ENCODE results near the gene PRRC2C. TPM values are rescaled to one million over a fixed set of nuclear protein-coding genes. Genes with fewer than 3 reads are reported as not detected.

The PRRC2C gene
- total RNA-seq, 1 experiment from 2014 or later: 136 TPM

GRCh38 chr1:171470726-171471125 lies 14.6 kb upstream of the PRRC2C start:
- CTCF ChIA-PET: no interaction called here
- no peak for TF ChIP-seq EZH2 (IDR thresholded peaks at IDR 0.05; ENCODE audit: low read depth)
- TF ChIP-seq, protein P1, sequence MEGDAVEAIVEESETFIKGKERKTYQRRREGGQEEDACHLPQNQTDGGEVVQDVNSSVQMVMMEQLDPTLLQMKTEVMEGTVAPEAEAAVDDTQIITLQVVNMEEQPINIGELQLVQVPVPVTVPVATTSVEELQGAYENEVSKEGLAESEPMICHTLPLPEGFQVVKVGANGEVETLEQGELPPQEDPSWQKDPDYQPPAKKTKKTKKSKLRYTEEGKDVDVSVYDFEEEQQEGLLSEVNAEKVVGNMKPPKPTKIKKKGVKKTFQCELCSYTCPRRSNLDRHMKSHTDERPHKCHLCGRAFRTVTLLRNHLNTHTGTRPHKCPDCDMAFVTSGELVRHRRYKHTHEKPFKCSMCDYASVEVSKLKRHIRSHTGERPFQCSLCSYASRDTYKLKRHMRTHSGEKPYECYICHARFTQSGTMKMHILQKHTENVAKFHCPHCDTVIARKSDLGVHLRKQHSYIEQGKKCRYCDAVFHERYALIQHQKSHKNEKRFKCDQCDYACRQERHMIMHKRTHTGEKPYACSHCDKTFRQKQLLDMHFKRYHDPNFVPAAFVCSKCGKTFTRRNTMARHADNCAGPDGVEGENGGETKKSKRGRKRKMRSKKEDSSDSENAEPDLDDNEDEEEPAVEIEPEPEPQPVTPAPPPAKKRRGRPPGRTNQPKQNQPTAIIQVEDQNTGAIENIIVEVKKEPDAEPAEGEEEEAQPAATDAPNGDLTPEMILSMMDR (conservative IDR thresholded peaks at IDR 0.05): no peak

DNA sequence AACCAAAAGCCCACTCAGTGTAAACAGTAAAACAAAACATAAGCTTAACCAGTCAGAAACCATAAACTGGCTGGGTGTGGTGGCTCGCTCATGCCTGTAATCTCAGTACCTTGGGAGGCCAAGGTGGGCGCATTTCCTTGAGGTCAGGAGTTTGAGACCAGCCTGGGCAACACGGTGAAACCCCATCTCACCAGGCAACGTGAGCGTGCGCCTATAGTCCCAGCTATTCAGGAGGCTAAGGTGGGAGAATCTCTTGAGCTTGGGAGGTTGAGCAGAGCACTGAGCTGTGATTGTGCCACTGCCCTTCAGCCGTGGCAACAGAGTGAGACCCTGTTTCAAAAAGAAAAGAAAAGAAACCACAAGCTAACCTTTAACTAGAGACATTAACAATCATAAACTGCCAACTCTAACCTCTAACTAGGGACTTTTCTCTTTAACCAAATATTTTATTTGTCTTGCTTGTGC lies 13.1 kb upstream of the PRRC2C start:
- intact Hi-C loops (cut with micrococcal nuclease; ENCODE audit: unreplicated experiment): no loop called here
- ChIA-PET CTCF (no interaction called here), POLR2A (ENCODE audit: unreplicated experiment) (no interaction called here)
- H4K20me1 ChIP-seq (ENCODE audit: insufficient read depth): no peaks in the 10 kb centered on the region
- H3K36me3 ChIP-seq (ENCODE audit: low read depth): no peaks in the 10 kb centered on the region
- H3K9me2 ChIP-seq (ENCODE audit: insufficient read depth): no peaks in the 10 kb centered on the region
- no peaks in the 10 kb centered on the region for H3K4me1 ChIP-seq (replicated peaks; ENCODE audit: insufficient read depth)
- TF ChIP-seq, protein P1 (conservative IDR thresholded peaks at IDR 0.05): no peak
- no peak for TF ChIP-seq EZH2 (IDR thresholded peaks at IDR 0.05; ENCODE audit: low read depth)
- BruUV-seq (replicated peaks): no TSS peak
- H3K4me2 ChIP-seq: no peak overlapping the region
- H3K27me3 ChIP-seq (ENCODE audit: insufficient read depth, low read depth): no peaks in the 10 kb centered on the region; the same call in 1 of the 2 replicates
- H3K27ac ChIP-seq: no peak overlapping the region
- H3K4me3 ChIP-seq: no peak overlapping the region
- no peaks in the 10 kb centered on the region for H3K79me2 ChIP-seq (ENCODE audit: low read depth)
- no peak overlapping the region for H2AFZ ChIP-seq
- no peaks in the 10 kb centered on the region for H3F3A ChIP-seq (ENCODE audit: insufficient read depth, low read depth)
- H3K9me3 ChIP-seq (ENCODE audit: insufficient read depth, low read depth): no peaks in the 10 kb centered on the region
- no peak for DNase-seq

More at GRCh38 chr1:171470726-171471125, 14.6 kb upstream of the PRRC2C start:
- Histone ChIP-seq H3K36me3 (ENCODE audit: low read depth) (no peaks in the 10 kb centered on the region), H3F3A (ENCODE audit: insufficient read depth, low read depth) (no peaks in the 10 kb centered on the region), H3K4me1 (replicated peaks; ENCODE audit: insufficient read depth) (no peaks in the 10 kb centered on the region), H3K79me2 (ENCODE audit: low read depth) (no peaks in the 10 kb centered on the region), H4K20me1 (ENCODE audit: insufficient read depth) (no peaks in the 10 kb centered on the region), H3K9me3 (ENCODE audit: insufficient read depth, low read depth) (no peaks in the 10 kb centered on the region), H3K27ac (no peak overlapping the region), H3K4me3 (no peak overlapping the region), H3K9me2 (ENCODE audit: insufficient read depth) (no peaks in the 10 kb centered on the region), H3K4me2 (no peak overlapping the region), H2AFZ (no peak overlapping the region), H3K27me3 (ENCODE audit: insufficient read depth, low read depth) (no peaks in the 10 kb centered on the region)
- intact Hi-C loops (cut with micrococcal nuclease; ENCODE audit: unreplicated experiment): no loop called here
- no peak for DNase-seq
- no TSS peak for BruUV-seq (replicated peaks)
- POLR2A ChIA-PET (ENCODE audit: unreplicated experiment): no interaction called here

DNA sequence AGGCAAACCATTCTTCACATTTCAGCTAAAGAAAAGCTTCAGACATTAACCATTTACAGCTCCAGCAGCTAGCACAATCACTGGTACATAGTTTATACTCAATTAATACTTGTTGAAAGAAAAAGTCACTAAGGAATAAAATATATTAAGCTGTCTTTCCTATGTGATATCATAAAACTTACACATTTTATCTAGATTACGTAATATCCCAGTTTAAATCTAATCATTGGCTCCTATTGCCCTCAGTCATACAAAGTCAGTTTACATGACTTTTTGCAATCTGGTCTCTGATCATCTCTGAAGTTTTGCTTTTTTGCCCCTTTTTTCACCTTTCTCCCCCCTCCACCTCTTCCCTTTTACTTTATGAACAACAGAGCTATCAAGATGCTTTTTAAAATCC lies 8.5 kb upstream of the PRRC2C start:
- Histone ChIP-seq H3K4me1 (replicated peaks; ENCODE audit: insufficient read depth) (no peaks in the 10 kb centered on the region), H3K27ac (no peak overlapping the region), H3F3A (ENCODE audit: insufficient read depth, low read depth) (no peaks in the 10 kb centered on the region), H3K79me2 (ENCODE audit: low read depth) (no peaks in the 10 kb centered on the region), H4K20me1 (ENCODE audit: insufficient read depth) (no peaks in the 10 kb centered on the region), H3K9me2 (ENCODE audit: insufficient read depth) (no peaks in the 10 kb centered on the region), H3K27me3 (ENCODE audit: insufficient read depth, low read depth) (no peaks in the 10 kb centered on the region; the same call in 1 of the 2 replicates), H3K9me3 (ENCODE audit: insufficient read depth, low read depth) (no peaks in the 10 kb centered on the region), H2AFZ (no peak overlapping the region), H3K36me3 (ENCODE audit: low read depth) (no peaks in the 10 kb centered on the region), H3K4me2 (no peak overlapping the region), H3K4me3 (no peak overlapping the region)
- CTCF ChIA-PET: no interaction called here
- intact Hi-C loops (cut with micrococcal nuclease; ENCODE audit: unreplicated experiment): no loop called here
- POLR2A ChIA-PET (ENCODE audit: unreplicated experiment): no interaction called here
- BruUV-seq (replicated peaks): no TSS peak
- no peak for TF ChIP-seq EZH2 (IDR thresholded peaks at IDR 0.05; ENCODE audit: low read depth)
- TF ChIP-seq, protein P1 (conservative IDR thresholded peaks at IDR 0.05): no peak
- DNase-seq: no peak

Data from PC-9 (cell line).